AG09319 (cell line): Measurements from ENCODE around the gene MED15.

Experiments used
- DNase-seq: peaks from one replicate; pipeline ENCODE4 v3.0.0-alpha.2; 2010; ENCODE audit warnings: low read depth; ENCODE audit errors: extremely low read depth
- CTCF ChIP-seq: IDR thresholded peaks from 2 replicates; pipeline ENCODE4 v1.5.1; 2011; ENCODE audit warnings: low read depth, mild to moderate bottlenecking, inconsistent platforms, low read length, moderate library complexity

The MED15 gene

GRCh38 chr22:20548806-20549205, 41.4 kb downstream of the MED15 start:
- no peak for TF ChIP-seq CTCF
- no peak for DNase-seq

- no peak for DNase-seq
- no peak for TF ChIP-seq CTCF
These were observed 41.9 kb downstream of the MED15 start for GRCh38 chr22:20549232-20549841.

- no peak for DNase-seq
- TF ChIP-seq CTCF = no peak
These were observed 42.8 kb downstream of the MED15 start for GRCh38 chr22:20550057-20550817.

GRCh38 chr22:20550851-20551744, 43.7 kb downstream of the MED15 start:
- TF ChIP-seq CTCF = no peak
- DNase-seq = no peak

- TF ChIP-seq CTCF = peak; percentile 51
- no peak for DNase-seq
These were observed 44.5 kb downstream of the MED15 start for GRCh38 chr22:20551805-20552442.

- TF ChIP-seq CTCF = no peak
- DNase-seq = no peak
These were observed 45.3 kb downstream of the MED15 start for GRCh38 chr22:20552443-20553401.
